ENCODE measurements around the gene SCN7A. TPM values are rescaled to one million over a fixed set of nuclear protein-coding genes. Genes with fewer than 3 reads are reported as not detected.
"Not testable (repeated sequence)": the region's sequence is repeated elsewhere in the genome, so short reads cannot be mapped to it uniquely, and the experiment has no call there.

The SCN7A gene
- total RNA-seq (2014; rRNA removed; shearing (Covaris generic)): not detected in 2 replicates
- not detected in 2 replicates for polyA plus RNA-seq (2015; cell fraction: cytosol; rRNA removed)
- 0.02 TPM in 2 replicates for polyA plus RNA-seq (2015; cell fraction: nucleus; rRNA removed)

GRCh38 chr2:166494140-166494624, at the start of gene SCN7A:
SCN7A (minus strand) TSS chr2:166494249; CDS start chr2:166477696, 16,553 bp downstream.
- no peak for DNase-seq (ENCODE audit: low read depth)

- DNase-seq (ENCODE audit: low read depth): peak; percentile 63
Observed at GRCh38 chr2:166539340-166540162, 45.5 kb upstream of the SCN7A start.

GRCh38 chr2:166536111-166536510, 42.1 kb upstream of the SCN7A start:
- no peak for DNase-seq (ENCODE audit: low read depth)

- no peak for DNase-seq (ENCODE audit: low read depth)
Observed at GRCh38 chr2:166521155-166521554, 27.1 kb upstream of the SCN7A start.

GRCh38 chr2:166520604-166521003, 26.6 kb upstream of the SCN7A start:
- DNase-seq (ENCODE audit: low read depth): no peak

- no peak for DNase-seq (ENCODE audit: low read depth)
Observed at GRCh38 chr2:166519391-166519962, 25.4 kb upstream of the SCN7A start.

- DNase-seq (ENCODE audit: low read depth): no peak
Observed at GRCh38 chr2:166518634-166519390, 24.8 kb upstream of the SCN7A start.

GRCh38 chr2:166517533-166518061, 23.5 kb upstream of the SCN7A start:
- no peak for DNase-seq (ENCODE audit: low read depth)

GRCh38 chr2:166516712-166517303, 22.8 kb upstream of the SCN7A start:
- DNase-seq (ENCODE audit: low read depth): peak; percentile 31

- DNase-seq (ENCODE audit: low read depth): no peak
Observed at GRCh38 chr2:166513952-166514351, 19.9 kb upstream of the SCN7A start.

GRCh38 chr2:166499281-166499680, 5.2 kb upstream of the SCN7A start:
- DNase-seq (ENCODE audit: low read depth): no peak

GRCh38 chr2:166491461-166491860, 2.6 kb downstream of the SCN7A start:
- DNase-seq (ENCODE audit: low read depth): no peak

- DNase-seq (ENCODE audit: low read depth): no peak
Observed at GRCh38 chr2:166487171-166487570, 6.9 kb downstream of the SCN7A start.

GRCh38 chr2:166485558-166486178, 8.4 kb downstream of the SCN7A start:
- DNase-seq (ENCODE audit: low read depth): no peak

GRCh38 chr2:166472332-166472731, 21.7 kb downstream of the SCN7A start:
- DNase-seq (ENCODE audit: low read depth): no peak

GRCh38 chr2:166468124-166469024, 25.7 kb downstream of the SCN7A start:
- DNase-seq (ENCODE audit: low read depth): no peak

- peak; percentile 2 for DNase-seq (ENCODE audit: low read depth)
Observed at GRCh38 chr2:166464187-166464586, 29.9 kb downstream of the SCN7A start.

- DNase-seq (ENCODE audit: low read depth): no peak
Observed at GRCh38 chr2:166463640-166464039, 30.4 kb downstream of the SCN7A start.

GRCh38 chr2:166458674-166459073, 35.4 kb downstream of the SCN7A start:
- DNase-seq (ENCODE audit: low read depth): no peak

- DNase-seq (ENCODE audit: low read depth): not testable (repeated sequence)
Observed at GRCh38 chr2:166455823-166456222, 38.2 kb downstream of the SCN7A start.

Data from HT1080 (cell line).